ENCODE measurements around the gene NFIA. TPM values are rescaled to one million over a fixed set of nuclear protein-coding genes. Genes with fewer than 3 reads are reported as not detected.

The NFIA gene
- total RNA-seq, 1 experiment from 2014 or later, result 20.9 TPM

GRCh38 chr1:61265665-61266064 is 183.3 kb downstream of the NFIA start:
- DNase-seq (ENCODE audit: low read depth, low spot score) (no peak), ATAC-seq (no peak)
- no peaks in the 10 kb centered on the region for H3K27me3 ChIP-seq (ENCODE audit: control insufficient read depth, insufficient read depth, low read length)
- peaks cover 7% of the 10 kb centered on the region for H3K4me1 ChIP-seq (ENCODE audit: control insufficient read depth, insufficient read depth, low read length)
- no peaks in the 10 kb centered on the region for H3K9me3 ChIP-seq (ENCODE audit: control insufficient read depth, insufficient read depth, low read depth, low read length)
- TF ChIP-seq POLR2AphosphoS5 (IDR thresholded peaks at IDR 0.05; ENCODE audit: low read depth, low read length), result no peak
- TF ChIP-seq TCF7L2 (IDR thresholded peaks at IDR 0.05; ENCODE audit: low read depth, low read length), result no peak
- TF ChIP-seq REST (IDR thresholded peaks at IDR 0.05; ENCODE audit: insufficient read depth in 1 of 2, low read depth in 2 of 2, low read length in 1 of 2), result no peak
- TF ChIP-seq CTCF (IDR thresholded peaks at IDR 0.05), result no peak
- no peak for TF ChIP-seq SIN3A (IDR thresholded peaks at IDR 0.05; ENCODE audit: borderline replicate concordance, insufficient read depth, low read depth, low read length)
- no peak overlapping the region for H3K4me3 ChIP-seq (ENCODE audit: low read depth in 2 of 2, low read length in 2 of 2)
- no peak overlapping the region for H3K27ac ChIP-seq (ENCODE audit: low read length)
- POLR2A ChIA-PET, result no interaction called here
- no peaks in the 10 kb centered on the region for H3K36me3 ChIP-seq (ENCODE audit: control insufficient read depth, insufficient read depth, low read length)
- intact Hi-C loops (cut with micrococcal nuclease; ENCODE audit: unreplicated experiment) (no loop called here), in situ Hi-C loops (cut with HindIII; ENCODE audit: low pct_unique_long_range_greater_than_20kb, low sequenced_read_pairs) (no loop called here)
- BruUV-seq (replicated peaks), result no TSS peak
- CTCF ChIA-PET, result no interaction called here

- ATAC-seq (no peak), DNase-seq (ENCODE audit: low read depth, low spot score) (no peak)
- intact Hi-C loops (cut with micrococcal nuclease; ENCODE audit: unreplicated experiment), result no loop called here
- TF ChIP-seq CTCF (IDR thresholded peaks at IDR 0.05), result no peak
- TF ChIP-seq SIN3A (IDR thresholded peaks at IDR 0.05; ENCODE audit: borderline replicate concordance, insufficient read depth, low read depth, low read length), result no peak
- TF ChIP-seq REST (IDR thresholded peaks at IDR 0.05; ENCODE audit: insufficient read depth in 1 of 2, low read depth in 2 of 2, low read length in 1 of 2), result no peak
- TF ChIP-seq POLR2AphosphoS5 (IDR thresholded peaks at IDR 0.05; ENCODE audit: low read depth, low read length), result no peak
- no peak for TF ChIP-seq TCF7L2 (IDR thresholded peaks at IDR 0.05; ENCODE audit: low read depth, low read length)
- CTCF ChIA-PET, result no interaction called here
- H3K9me3 ChIP-seq (ENCODE audit: control insufficient read depth, insufficient read depth, low read depth, low read length), result no peaks in the 10 kb centered on the region
- H3K27ac ChIP-seq (ENCODE audit: low read length), result no peak overlapping the region
- BruUV-seq (replicated peaks), result no TSS peak
- POLR2A ChIA-PET, result no interaction called here
- no peaks in the 10 kb centered on the region for H3K36me3 ChIP-seq (ENCODE audit: control insufficient read depth, insufficient read depth, low read length)
- no peaks in the 10 kb centered on the region for H3K27me3 ChIP-seq (ENCODE audit: control insufficient read depth, insufficient read depth, low read length)
- in situ Hi-C loops (cut with HindIII; ENCODE audit: low pct_unique_long_range_greater_than_20kb, low sequenced_read_pairs), result no loop called here
- H3K4me3 ChIP-seq (ENCODE audit: low read depth in 2 of 2, low read length in 2 of 2), result no peak overlapping the region
- peaks cover 14% of the 10 kb centered on the region for H3K4me1 ChIP-seq (ENCODE audit: control insufficient read depth, insufficient read depth, low read length)
Observed at GRCh38 chr1:61266738-61267137, 184.4 kb downstream of the NFIA start.

All from Panc1 (cell line).